GM13976 (cell line): Measurements from ENCODE around the gene F7.

Experiments used
- DNase-seq: peaks from one replicate; pipeline ENCODE4 v3.0.0; 2012; ENCODE audit warnings: low spot score
- in situ Hi-C: fragments of 300-500 bp; cut with MboI; formaldehyde crosslinking; loops from one replicate; pipeline ENCODE4 v1.12.0; 2022; ENCODE audit warnings: low sequenced_read_pairs, mixed read lengths, inconsistent platforms; ENCODE audit not compliant: unreplicated experiment
- TF ChIP-seq, protein P1 (sequence below): IDR thresholded peaks from 2 replicates; pipeline ENCODE4 v1.5.1; 2012; ENCODE audit warnings: borderline replicate concordance, mild to moderate bottlenecking; ENCODE audit not compliant: insufficient read depth; ENCODE audit errors: extremely low read depth, missing control alignments, control extremely low read depth

The F7 gene

DNA sequence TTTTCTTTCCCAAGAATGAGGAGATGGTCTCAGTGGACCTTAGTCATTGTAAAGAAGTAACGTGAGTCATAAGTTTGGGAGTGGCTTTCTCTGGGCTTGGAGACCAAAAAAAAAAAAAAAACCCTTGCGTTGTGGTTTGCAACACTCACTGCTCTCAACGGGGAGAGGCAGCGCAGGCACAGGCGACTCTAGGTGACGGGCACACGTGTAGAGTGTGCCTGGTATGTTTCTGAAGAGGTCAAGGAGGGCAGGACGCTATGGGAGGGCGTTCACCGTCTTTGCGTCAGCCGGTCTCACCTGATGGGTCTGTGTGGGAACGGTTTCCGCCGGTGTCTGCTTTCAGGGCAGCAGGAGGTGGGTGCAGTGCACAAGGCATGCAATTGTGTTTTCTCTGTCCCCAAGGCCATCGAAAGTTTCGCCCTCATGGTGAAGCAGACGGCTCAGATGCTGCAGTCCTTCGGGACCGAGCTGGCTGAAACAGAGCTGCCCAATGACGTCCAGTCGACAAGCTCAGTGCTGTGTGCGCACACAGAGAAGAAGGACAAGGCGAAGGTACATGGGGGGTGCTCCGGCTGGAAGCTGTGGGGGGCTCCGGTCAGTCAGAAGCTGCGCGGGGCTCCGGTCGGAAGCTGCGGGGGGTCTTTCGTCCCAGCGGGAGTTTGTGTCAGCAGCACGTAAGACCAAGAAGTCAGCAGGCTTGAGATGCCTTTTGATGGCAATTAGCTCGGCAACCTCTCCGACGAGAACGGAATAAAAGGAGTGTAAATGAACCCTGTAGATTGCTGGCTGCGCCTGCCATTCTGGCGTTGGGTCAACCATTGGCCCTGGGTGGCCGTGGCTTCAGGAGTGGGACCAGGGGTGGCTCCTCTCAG is 40.8 kb upstream of the F7 start:
- TF ChIP-seq, protein P1, sequence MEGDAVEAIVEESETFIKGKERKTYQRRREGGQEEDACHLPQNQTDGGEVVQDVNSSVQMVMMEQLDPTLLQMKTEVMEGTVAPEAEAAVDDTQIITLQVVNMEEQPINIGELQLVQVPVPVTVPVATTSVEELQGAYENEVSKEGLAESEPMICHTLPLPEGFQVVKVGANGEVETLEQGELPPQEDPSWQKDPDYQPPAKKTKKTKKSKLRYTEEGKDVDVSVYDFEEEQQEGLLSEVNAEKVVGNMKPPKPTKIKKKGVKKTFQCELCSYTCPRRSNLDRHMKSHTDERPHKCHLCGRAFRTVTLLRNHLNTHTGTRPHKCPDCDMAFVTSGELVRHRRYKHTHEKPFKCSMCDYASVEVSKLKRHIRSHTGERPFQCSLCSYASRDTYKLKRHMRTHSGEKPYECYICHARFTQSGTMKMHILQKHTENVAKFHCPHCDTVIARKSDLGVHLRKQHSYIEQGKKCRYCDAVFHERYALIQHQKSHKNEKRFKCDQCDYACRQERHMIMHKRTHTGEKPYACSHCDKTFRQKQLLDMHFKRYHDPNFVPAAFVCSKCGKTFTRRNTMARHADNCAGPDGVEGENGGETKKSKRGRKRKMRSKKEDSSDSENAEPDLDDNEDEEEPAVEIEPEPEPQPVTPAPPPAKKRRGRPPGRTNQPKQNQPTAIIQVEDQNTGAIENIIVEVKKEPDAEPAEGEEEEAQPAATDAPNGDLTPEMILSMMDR: no peak
- no peak for DNase-seq
- in situ Hi-C loops: no loop called here

DNA sequence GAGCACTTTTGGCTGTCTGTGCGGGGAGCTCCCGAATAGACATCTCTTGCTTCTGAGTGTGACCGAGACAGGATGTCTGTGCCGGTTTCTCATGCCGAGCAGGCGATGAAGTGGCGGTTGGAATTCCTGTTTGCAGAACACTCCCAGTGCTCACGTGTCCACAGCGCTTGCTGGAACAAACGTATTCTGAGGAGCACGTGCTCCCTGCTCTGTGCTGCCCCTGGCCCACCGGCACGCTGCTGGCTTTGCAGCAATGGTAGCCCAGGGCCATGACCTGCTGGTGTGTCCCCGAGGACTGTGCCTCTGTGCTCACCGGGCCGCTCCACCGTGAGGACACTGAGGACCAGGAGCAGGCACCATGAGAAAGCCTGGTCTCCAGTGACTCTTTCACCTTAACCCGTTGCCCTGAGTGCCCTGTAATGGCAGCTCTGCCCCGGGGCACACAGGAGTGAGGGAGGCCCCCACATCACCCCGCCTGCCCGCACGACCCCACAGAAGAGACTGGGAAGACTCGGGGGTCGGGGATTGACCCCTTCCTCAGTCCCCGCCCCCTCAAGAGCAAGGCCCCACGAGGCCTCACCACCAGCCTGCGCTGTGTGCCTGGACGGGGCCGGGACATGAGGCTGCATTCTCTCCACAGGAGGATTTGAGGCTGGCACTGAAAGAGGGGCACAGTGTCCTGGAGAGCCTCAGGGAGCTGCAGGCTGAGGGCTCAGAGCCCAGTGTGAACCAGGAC is 40.0 kb upstream of the F7 start:
- TF ChIP-seq, protein P1: no peak
- DNase-seq: no peak
- in situ Hi-C loops: no loop called here

DNA sequence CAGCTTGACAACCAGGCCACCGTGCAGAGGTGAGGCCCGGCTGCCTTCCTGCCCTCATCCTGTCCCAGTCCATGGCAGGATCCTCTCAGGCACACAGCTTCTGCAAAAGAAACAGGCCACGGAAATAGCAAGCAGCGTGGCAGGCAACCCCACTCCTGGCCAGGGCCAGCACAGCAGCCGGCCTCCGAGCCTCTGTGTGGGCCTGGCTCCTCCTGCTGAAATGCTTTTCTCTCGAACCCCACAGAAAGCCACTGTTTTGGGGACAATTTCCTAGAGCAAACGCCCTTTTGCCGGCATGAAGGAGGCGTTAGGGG is 39.5 kb upstream of the F7 start:
- in situ Hi-C loops: no loop called here
- DNase-seq: no peak
- TF ChIP-seq, protein P1: no peak

DNA sequence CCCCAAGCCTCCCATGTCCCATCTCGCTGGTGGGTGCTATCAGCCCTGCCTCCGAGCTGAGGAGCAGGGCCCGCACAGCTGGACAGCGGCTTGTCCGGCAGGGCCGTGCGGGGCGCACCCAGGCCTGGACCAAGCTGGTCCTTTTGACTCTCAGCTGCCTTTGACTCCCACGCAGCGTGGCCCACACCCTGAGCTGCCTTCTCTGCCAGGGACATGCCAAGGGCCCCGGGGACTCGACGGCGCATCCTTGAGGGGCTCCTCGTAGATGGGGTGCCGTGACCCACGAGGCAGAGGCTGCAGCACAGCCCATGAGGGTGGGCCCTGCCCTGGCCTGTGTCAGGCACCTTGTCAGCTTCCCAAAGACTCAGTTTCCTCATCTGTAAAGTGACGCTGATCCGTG is 38.8 kb upstream of the F7 start:
- in situ Hi-C loops: no loop called here
- TF ChIP-seq, protein P1: no peak
- no peak for DNase-seq

DNA sequence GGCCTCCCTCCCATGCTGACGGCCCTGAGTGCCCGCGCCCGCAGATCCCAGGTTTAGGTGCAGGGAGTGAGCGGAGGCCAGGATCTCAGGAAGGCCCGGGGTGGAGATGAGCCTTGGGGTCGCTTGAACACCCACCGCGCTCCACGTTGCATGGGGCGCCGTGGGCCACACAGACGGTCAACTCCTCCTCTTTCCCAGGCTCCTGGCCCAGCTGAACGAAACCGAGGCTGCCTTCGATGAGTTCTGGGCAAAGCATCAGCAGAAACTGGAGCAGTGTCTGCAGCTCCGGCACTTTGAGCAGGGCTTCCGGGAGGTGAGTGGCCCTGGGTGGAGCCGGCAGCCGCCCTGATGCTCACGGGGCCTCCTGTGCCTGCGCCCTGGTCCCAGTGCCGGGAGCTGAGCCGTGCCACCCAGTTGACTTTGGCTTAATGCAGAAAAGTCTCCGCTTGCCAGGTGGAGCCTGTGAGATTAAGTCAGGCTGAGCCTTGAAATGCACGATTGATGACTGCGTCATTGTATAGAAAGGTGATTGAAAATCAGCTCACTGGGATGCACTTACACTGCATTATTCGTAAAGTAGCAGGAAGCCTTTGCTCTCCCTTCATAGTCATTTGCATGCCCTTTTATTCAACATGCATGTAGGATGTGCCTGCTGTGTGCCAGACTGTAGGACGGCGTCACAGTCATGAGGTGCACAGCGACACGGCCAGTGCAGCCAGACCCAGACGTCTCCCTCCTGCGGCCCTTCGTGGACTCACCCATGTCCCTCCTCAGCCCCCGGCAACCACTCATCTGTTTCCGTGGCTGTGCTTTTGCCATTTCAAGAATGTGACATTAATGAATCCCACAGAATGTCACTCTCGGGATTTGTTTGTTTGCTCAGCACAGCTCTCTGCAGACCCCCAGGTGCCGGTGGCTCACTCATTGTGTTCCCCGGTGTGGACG is 35.5 kb upstream of the F7 start:
- TF ChIP-seq, protein P1: no peak
- in situ Hi-C loops: no loop called here
- no peak for DNase-seq

DNA sequence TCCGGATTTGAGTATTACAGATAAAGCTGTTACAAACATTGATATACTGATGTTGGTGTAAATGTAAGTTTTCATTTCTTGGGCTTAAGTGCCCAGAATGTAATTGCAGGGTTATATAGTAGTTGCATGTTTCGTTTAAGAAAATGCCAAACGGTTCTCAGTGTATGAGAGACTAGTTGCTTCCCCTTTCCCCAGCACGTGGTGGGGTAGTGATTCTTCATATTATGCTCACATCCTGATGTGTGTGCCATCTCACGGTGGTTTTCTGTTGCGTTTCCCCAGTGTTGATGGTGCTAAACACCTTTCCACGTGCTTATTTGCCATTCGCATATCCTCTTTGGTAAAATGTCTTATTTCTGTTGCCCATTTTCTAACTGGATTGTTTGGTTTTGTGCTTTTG is 34.7 kb upstream of the F7 start:
- no peak for DNase-seq
- TF ChIP-seq, protein P1: no peak
- in situ Hi-C loops: no loop called here
